ENCODE data around the gene OR52I1. TPM values are rescaled to one million over a fixed set of nuclear protein-coding genes. Genes with fewer than 3 reads are reported as not detected.

Gene OR52I1
- total RNA-seq, 4 donors from 2014 or later = not detected

DNA sequence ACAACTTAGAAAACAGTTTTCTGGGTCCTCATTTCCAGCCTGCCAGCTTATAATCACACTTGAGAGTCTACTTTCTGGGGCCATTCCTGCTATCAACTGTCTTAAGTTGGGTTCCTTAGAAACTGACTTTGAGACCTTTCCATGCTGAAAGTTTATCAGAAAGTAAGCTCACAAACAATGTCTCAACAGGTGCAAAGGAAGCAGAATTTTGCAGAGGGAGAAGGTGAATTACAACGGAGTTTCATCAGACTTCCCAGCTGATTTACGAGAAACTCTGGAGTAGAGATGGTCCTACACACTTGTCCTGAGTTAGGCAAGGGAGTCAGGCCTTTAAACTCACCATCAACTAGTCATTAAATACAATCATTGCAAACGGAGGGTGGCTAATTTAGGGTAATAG, 17.0 kb upstream of the OR52I1 start:
- TF ChIP-seq POLR2A (IDR thresholded peaks at IDR 0.05) = no peak
- TF ChIP-seq, protein P1, sequence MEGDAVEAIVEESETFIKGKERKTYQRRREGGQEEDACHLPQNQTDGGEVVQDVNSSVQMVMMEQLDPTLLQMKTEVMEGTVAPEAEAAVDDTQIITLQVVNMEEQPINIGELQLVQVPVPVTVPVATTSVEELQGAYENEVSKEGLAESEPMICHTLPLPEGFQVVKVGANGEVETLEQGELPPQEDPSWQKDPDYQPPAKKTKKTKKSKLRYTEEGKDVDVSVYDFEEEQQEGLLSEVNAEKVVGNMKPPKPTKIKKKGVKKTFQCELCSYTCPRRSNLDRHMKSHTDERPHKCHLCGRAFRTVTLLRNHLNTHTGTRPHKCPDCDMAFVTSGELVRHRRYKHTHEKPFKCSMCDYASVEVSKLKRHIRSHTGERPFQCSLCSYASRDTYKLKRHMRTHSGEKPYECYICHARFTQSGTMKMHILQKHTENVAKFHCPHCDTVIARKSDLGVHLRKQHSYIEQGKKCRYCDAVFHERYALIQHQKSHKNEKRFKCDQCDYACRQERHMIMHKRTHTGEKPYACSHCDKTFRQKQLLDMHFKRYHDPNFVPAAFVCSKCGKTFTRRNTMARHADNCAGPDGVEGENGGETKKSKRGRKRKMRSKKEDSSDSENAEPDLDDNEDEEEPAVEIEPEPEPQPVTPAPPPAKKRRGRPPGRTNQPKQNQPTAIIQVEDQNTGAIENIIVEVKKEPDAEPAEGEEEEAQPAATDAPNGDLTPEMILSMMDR (IDR thresholded peaks at IDR 0.05) = no peak
- intact Hi-C loops (cut with DNase I; ENCODE audit: low total_unique reads) = no loop called here
- Histone ChIP-seq H3K36me3 (no peaks in the 10 kb centered on the region), H3K4me3 (no peak overlapping the region), H3K27me3 (no peaks in the 10 kb centered on the region), H3K4me1 (no peaks in the 10 kb centered on the region), H3K9me3 (no peaks in the 10 kb centered on the region), H3K27ac (no peak overlapping the region)
- DNase-seq = no peak

DNA sequence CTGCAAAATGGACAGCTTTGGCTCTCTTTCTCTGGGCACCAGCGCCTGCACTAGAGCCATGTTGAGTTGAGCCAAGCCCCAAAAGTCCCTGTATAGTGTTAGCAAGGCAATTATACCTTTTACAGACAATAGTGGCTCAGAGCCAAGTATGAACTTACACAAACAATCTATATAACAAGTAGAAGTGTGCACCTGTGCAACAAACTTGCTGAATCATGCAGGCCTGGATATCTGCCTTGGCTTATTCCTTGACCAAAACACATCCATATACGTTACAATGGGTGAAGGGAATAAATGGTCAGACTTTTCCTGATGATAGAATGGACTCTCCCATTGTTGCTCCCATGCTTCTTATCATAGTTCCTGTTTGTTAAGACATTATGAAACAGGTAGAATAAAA, 16.1 kb upstream of the OR52I1 start:
- H3K27me3 ChIP-seq = no peaks in the 10 kb centered on the region
- no peak for TF ChIP-seq POLR2A (IDR thresholded peaks at IDR 0.05)
- TF ChIP-seq, protein P1 (IDR thresholded peaks at IDR 0.05) = no peak
- H3K9me3 ChIP-seq = no peaks in the 10 kb centered on the region
- no peak overlapping the region for H3K27ac ChIP-seq
- no peaks in the 10 kb centered on the region for H3K36me3 ChIP-seq
- intact Hi-C loops (cut with DNase I; ENCODE audit: low total_unique reads) = no loop called here
- no peak overlapping the region for H3K4me3 ChIP-seq
- no peaks in the 10 kb centered on the region for H3K4me1 ChIP-seq
- DNase-seq = no peak

DNA sequence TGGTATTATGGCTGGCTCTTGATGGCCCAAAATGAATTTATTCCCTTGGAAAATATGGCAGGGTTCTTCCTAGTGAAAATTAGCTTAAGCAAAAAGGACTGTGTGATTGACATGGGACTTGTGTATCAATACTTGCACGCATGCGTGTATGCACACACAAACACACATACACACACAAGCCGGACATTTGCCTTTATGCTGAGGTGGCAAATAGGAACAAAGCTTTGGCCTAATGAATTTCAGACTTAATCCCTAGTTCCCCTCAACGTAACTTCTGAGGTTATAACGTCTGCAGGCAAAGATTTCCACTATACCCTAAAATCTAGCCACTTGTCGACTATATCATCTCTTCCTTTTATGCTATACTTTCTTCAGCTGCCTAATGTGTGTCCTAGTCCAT, 15.2 kb upstream of the OR52I1 start:
- intact Hi-C loops (cut with DNase I; ENCODE audit: low total_unique reads) = no loop called here
- no peak for TF ChIP-seq POLR2A (IDR thresholded peaks at IDR 0.05)
- TF ChIP-seq, protein P1 (IDR thresholded peaks at IDR 0.05) = no peak

DNA sequence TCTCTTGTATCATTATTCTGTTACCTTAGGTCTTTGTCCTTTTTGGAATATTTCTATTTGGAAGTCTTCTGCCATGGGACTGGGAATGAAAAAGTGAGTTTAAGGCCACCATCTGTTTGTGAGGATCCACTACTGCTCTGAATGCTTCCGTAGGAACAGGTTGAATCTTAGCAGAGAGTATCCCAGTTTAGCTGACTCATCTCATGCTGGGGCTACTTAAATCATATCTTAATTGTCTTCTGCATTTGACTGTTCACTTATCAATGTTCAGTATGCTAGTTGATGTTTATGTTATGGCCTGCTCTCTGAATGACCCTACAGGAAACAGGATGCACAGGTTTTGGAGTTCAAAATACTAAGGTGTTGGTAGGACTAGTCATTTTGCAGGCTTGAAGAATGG, 13.7 kb upstream of the OR52I1 start:
- Histone ChIP-seq H3K9me3 (no peaks in the 10 kb centered on the region), H3K4me1 (no peaks in the 10 kb centered on the region), H3K36me3 (no peaks in the 10 kb centered on the region), H3K27me3 (no peaks in the 10 kb centered on the region), H3K4me3 (no peak overlapping the region), H3K27ac (no peak overlapping the region)
- intact Hi-C loops (cut with DNase I; ENCODE audit: low total_unique reads) = no loop called here
- no peak for TF ChIP-seq POLR2A (IDR thresholded peaks at IDR 0.05)
- TF ChIP-seq, protein P1 (IDR thresholded peaks at IDR 0.05) = no peak
- no peak for DNase-seq

More for the DNA sequence above, 15.2 kb upstream of the OR52I1 start:
- H3K4me1 ChIP-seq = no peaks in the 10 kb centered on the region
- no peaks in the 10 kb centered on the region for H3K9me3 ChIP-seq
- no peak overlapping the region for H3K4me3 ChIP-seq
- DNase-seq = no peak
- H3K27me3 ChIP-seq = no peaks in the 10 kb centered on the region
- H3K27ac ChIP-seq = no peak overlapping the region
- no peaks in the 10 kb centered on the region for H3K36me3 ChIP-seq

DNA sequence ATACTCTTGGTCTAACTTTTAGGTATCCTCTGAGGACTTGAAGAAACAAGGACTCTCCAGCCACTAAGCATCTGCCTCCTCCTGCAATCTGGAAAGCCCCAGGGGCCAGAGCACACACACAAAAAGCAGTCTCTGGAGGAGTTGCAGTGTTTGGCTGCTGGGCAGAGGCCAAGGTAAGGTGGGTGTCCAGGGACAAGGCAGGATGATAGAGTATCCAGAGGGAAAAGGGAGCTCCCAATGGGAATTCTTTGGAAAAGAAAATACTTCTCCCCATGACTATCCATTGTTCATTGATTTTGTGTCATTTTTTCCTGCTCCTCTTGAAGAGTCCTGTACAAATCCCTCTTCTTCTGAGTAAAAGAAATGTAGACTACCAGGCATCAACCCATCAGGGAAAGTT, 12.4 kb upstream of the OR52I1 start, which contains the start of gene OR52I2:
TSS of gene OR52I2 (plus strand) at position 301 of the 400 bp plus-strand sequence.
- TF ChIP-seq, protein P1 (IDR thresholded peaks at IDR 0.05) = no peak
- TF ChIP-seq POLR2A (IDR thresholded peaks at IDR 0.05) = no peak
- H3K36me3 ChIP-seq = no peaks in the 10 kb centered on the region
- H3K27ac ChIP-seq = no peak within 1 kb of the TSS

More for the DNA sequence above, 12.4 kb upstream of the OR52I1 start, which contains the start of gene OR52I2:
- Histone ChIP-seq H3K4me3 (no peak within 1 kb of the TSS), H3K9me3 (no peaks in the 10 kb centered on the region), H3K27me3 (no peaks in the 10 kb centered on the region), H3K4me1 (no peaks in the 10 kb centered on the region)
- intact Hi-C loops (cut with DNase I; ENCODE audit: low total_unique reads) = no loop called here
- DNase-seq = no peak

All from uterus (tissue), 4 donors.